CD4-positive, alpha-beta memory T cell (primary cell): ENCODE results near the gene FPGT. TPM values are rescaled to one million over a fixed set of nuclear protein-coding genes. Genes with fewer than 3 reads are reported as not detected.
"Not testable (repeated sequence)": the region's sequence is repeated elsewhere in the genome, so short reads cannot be mapped to it uniquely, and the experiment has no call there.

Source experiments
- CTCF ChIA-PET: fragments of 350-600 bp; sonication (Branson Sonifier 250); formaldehyde crosslinking; loops from one replicate; lab custom pipeline; 2021; ENCODE audit warnings: inconsistent platforms; ENCODE audit not compliant: partially characterized antibody; lab: Charles Lee
- POLR2A ChIA-PET: fragments of 350-600 bp; sonication (Branson Sonifier 250); formaldehyde crosslinking; loops from one replicate; lab custom pipeline; 2021; ENCODE audit not compliant: partially characterized antibody; lab: Charles Lee
- DNase-seq, 5 donors: peaks; one replicate each; pipeline versions ENCODE4 v3.0.0 to v3.0.0-alpha.2; 2020 to 2022; ENCODE audit warnings: mixed read lengths in 1 of 5
- H3K27ac ChIP-seq: one replicate; pipeline ENCODE4 v1.7.0; 2013; ENCODE audit warnings: low read depth, low read length
- H3K27me3 ChIP-seq: 2 replicates; pipeline ENCODE4 v1.7.0; 2013; ENCODE audit warnings: mild to moderate bottlenecking, low read length, moderate library complexity; ENCODE audit not compliant: insufficient read depth
- H3K36me3 ChIP-seq: 2 replicates; pipeline ENCODE4 v1.7.0; 2013; ENCODE audit warnings: mild to moderate bottlenecking, low read length, moderate library complexity; ENCODE audit not compliant: insufficient read depth
- H3K4me1 ChIP-seq: 2 replicates; pipeline ENCODE4 v1.7.0; 2013; ENCODE audit warnings: mild to moderate bottlenecking, low read length, moderate library complexity; ENCODE audit not compliant: insufficient read depth
- H3K4me3 ChIP-seq, 2 donors: one replicate each; pipeline ENCODE4 v1.7.0; 2013; ENCODE audit warnings: low read length in 2 of 2, mild to moderate bottlenecking in 1 of 2
- H3K9me3 ChIP-seq, 2 donors: one replicate each; pipeline ENCODE4 v1.7.0; 2013; ENCODE audit warnings: low read length in 2 of 2, control low read depth in 1 of 2; ENCODE audit not compliant: control insufficient read depth in 1 of 2
- H3K27ac Mint-ChIP-seq, 7 donors: one replicate each; pipeline ENCODE4 v1.8.0; 2020 to 2021; ENCODE audit warnings: mixed read lengths in 7 of 7, mild to moderate bottlenecking in 6 of 7, inconsistent platforms in 3 of 7, moderate library complexity in 3 of 7
- H3K27me3 Mint-ChIP-seq, 2 donors: one replicate each; pipeline ENCODE4 v1.8.0; 2020 to 2021; ENCODE audit warnings: mixed read lengths in 2 of 2
- H3K36me3 Mint-ChIP-seq, 2 donors: one replicate each; pipeline ENCODE4 v1.8.0; 2020 to 2021; ENCODE audit warnings: mixed read lengths in 2 of 2, inconsistent platforms in 1 of 2, mild to moderate bottlenecking in 1 of 2
- H3K4me1 Mint-ChIP-seq, 4 donors: one replicate each; pipeline ENCODE4 v1.8.0; 2020 to 2021; ENCODE audit warnings: mixed read lengths in 4 of 4, mild to moderate bottlenecking in 1 of 4
- H3K4me3 Mint-ChIP-seq, 8 donors: one replicate each; pipeline ENCODE4 v1.8.0; 2020 to 2021; ENCODE audit warnings: mixed read lengths in 8 of 8, mild to moderate bottlenecking in 7 of 8, moderate library complexity in 6 of 8, inconsistent platforms in 3 of 8
- H3K9me3 Mint-ChIP-seq, 8 donors: one replicate each; pipeline ENCODE4 v1.8.0; 2020 to 2021; ENCODE audit warnings: mixed read lengths in 8 of 8, mild to moderate bottlenecking in 5 of 8, inconsistent platforms in 3 of 8, moderate library complexity in 1 of 8
- intact Hi-C: fragments of 100-400 bp; cut with micrococcal nuclease; formaldehyde crosslinking; loops from one replicate; pipeline ENCODE4 v1.15.1; 2023
- polyA plus RNA-seq, 2 donors: library from polyadenylated mRNA; unstranded; fragments of 300-500 nt; fragmentation: Illumina TruSeq; gene quantifications; one replicate each; pipeline ENCODE4 v1.2.3, GENCODE V29; 2021
- total RNA-seq, 2 experiments: library from RNA; stranded (reverse); gene quantifications; one replicate each; pipeline ENCODE4 v1.2.3, GENCODE V29; 2021

FPGT gene
- total and polyA plus RNA-seq, 4 experiments from 2014 or later: 4.9 to 14.8 (median 9.7) TPM

DNA sequence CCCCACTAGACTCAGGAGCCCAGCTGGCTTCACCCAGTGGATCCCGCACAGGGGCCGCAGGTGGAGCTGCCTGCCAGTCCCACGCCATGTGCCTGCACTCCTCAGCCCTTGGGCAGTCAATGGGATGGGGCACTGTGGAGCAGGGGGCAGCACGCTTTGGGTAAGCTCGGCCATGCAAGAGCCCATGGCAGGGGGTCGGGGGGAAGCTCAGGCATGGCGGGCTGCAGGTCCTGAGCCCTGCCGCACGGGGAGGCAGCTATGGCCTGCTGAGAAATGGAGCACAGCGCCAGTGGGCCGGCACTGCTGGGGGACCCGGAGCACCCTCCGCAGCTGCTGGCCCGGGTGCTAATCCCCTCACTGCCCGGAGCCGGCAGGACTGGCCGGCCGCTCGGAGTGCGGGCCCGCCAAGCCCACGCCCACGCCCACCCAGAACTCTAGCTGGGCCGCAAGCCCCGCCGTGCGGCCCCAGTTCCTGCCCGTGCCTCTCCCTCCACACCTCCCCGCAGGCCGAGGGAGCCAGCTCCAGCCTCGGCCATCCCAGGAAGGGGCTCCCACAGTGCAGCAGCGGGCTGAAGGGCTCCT, 55.3 kb downstream of the FPGT start:
- H3K27ac Mint-ChIP-seq, H3K27ac ChIP-seq, intact Hi-C loops, H3K36me3 ChIP-seq, H3K4me1 Mint-ChIP-seq, H3K4me3 ChIP-seq, H3K4me3 Mint-ChIP-seq, H3K27me3 Mint-ChIP-seq, H3K36me3 Mint-ChIP-seq, H3K9me3 Mint-ChIP-seq, H3K9me3 ChIP-seq, CTCF ChIA-PET, H3K27me3 ChIP-seq, H3K4me1 ChIP-seq, DNase-seq, POLR2A ChIA-PET: not testable (repeated sequence)

Other genes starting within 250 kb of the FPGT start
- 1 to 10 TPM; 2.2 TPM for gene LRRIQ3, start 66 bp upstream of the FPGT start, total RNA-seq
- gene LRRIQ3, start 66 bp upstream of the FPGT start, polyA plus RNA-seq: 1 to 10 TPM; 3.2 to 3.3 TPM
- not detected for gene TNNI3K, start 37.1 kb downstream of the FPGT start, total RNA-seq
- gene TNNI3K, start 37.1 kb downstream of the FPGT start, polyA plus RNA-seq: under 1 TPM in 1 of 2 donors, not detected in 1; 0.54 TPM